Measurements from ENCODE around the gene MPHOSPH9.
"Not testable (repeated sequence)": the region's sequence is repeated elsewhere in the genome, so short reads cannot be mapped to it uniquely, and the experiment has no call there.

Gene MPHOSPH9

GRCh38 chr12:123227581-123228258 is 5.2 kb downstream of the MPHOSPH9 start:
- DNase-seq, result no peak

- DNase-seq, result no peak
Measured at GRCh38 chr12:123225443-123225842, 7.5 kb downstream of the MPHOSPH9 start.

DNA sequence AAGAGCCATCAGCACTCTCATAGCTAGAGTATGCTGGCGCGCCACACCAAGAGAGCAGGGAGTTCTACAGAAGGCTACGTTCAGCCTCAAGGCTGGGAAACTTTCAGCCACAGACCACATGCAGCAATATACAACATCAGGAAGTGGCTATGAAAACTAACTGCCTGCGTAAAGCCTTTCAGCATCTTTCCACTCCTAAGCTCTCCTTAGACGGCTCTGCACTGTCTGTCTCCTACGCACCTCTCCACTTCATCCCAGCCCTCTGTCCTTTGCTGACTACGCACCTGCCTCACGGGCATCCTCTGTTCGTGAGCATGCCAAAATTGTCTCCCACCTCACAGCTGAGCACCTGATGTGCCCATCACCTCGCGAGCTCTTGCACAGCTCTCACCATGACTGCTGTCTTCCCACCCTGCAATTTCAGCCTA is 9.7 kb downstream of the MPHOSPH9 start:
- no peak for DNase-seq

DNA sequence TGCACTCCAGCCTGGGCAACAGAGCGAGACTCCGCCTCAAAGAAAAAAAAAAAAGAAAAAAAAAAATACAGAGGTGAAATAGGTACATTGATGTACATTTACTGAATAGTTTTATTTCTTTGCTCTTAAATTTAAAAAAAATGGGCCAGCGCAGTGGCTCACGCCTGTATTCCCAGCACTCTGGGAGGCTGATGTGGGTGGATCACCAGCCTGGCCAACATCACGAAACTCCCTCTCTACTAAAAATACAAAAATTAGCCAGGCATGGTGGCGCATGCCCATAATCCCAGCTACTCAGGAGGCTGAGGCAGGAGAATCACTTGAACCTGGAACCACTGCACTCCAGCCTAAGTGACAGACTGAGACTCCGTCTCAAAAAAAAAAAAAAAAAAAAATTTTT is 25.1 kb downstream of the MPHOSPH9 start:
- DNase-seq, result not testable (repeated sequence)

GRCh38 chr12:123206794-123207193 is 26.1 kb downstream of the MPHOSPH9 start:
- DNase-seq, result not testable (repeated sequence)

DNA sequence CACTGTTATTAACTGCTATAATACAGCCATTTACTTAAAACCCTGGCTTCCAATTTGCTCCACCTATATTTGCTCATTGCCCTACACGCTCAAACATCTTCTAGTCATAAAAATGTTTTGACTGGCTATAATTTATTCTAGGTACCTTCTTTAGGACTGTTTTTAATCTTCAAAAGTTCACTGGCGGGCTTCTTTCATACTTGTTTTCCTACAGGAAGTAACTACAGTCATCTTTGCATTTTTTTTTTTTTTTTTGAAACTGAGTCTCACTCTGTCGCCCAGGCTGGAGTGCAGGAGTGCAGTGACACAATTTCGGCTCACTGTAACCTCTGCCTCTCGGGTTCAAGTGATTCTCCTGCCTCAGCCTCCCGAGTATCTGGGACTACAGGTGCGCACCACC is 32.5 kb downstream of the MPHOSPH9 start:
- no peak for DNase-seq

- DNase-seq, result no peak
Measured at GRCh38 chr12:123199936-123200335, 33.0 kb downstream of the MPHOSPH9 start.

- DNase-seq, result no peak
Measured at GRCh38 chr12:123187637-123188036, 45.3 kb downstream of the MPHOSPH9 start.

DNA sequence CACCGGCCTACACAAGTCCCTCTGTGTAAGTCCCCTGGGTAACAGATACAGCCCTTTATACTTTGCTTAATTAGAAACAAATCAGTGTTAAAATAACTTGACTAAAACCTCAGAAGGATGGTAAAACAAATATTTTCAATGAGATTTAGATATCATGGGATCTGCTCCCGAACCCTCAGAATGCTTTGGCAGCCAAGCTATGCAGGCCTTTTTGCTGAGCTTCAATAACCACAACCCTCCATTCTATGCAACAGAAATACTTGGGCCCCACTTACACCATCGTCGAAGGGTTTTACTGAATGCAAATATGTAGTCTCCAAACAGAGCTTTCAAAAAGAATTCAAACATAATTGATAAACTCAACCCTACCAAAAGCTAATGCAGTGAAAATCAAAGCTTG is 52.8 kb downstream of the MPHOSPH9 start:
- no peak for DNase-seq

DNA sequence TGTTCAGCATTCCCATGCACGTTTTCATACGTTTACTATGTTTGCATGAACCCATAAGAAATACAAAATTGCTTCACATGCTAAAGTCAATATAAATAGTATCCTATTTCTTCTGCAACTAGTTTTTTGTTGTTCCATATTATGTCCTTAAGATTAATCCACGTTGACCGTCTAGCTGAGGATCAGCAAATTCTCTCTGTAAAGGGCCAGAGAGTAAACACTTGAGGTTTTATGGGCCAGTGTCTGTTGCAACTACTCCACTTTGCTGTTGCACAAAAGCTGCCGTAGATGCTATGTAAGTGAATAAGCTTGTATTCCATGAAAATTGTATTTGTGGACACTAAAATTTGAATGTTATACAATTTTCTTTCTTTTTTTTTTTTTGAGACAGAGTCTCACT is 61.0 kb downstream of the MPHOSPH9 start:
- DNase-seq, result no peak

DNA sequence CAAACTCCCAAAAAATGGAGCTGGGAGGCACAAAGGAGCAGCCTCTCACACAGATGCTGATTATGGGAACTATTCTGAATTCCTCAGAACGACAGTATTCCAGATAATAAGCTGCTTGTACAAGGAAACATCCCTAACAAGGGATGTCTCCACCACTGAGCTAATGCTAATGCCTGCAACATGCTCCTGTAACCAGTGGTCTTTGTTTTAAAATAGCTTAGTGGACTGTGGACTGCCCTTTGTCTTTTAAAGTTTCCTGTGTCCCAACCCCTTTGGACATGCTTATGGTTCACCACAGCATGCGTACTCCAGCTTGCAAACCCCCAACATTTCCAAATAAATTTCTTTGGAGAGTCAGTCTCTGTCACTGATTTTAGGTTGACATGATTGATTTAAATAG is 65.6 kb downstream of the MPHOSPH9 start:
- no peak for DNase-seq

- no peak for DNase-seq
Measured at GRCh38 chr12:123165537-123165936, 67.4 kb downstream of the MPHOSPH9 start.

DNA sequence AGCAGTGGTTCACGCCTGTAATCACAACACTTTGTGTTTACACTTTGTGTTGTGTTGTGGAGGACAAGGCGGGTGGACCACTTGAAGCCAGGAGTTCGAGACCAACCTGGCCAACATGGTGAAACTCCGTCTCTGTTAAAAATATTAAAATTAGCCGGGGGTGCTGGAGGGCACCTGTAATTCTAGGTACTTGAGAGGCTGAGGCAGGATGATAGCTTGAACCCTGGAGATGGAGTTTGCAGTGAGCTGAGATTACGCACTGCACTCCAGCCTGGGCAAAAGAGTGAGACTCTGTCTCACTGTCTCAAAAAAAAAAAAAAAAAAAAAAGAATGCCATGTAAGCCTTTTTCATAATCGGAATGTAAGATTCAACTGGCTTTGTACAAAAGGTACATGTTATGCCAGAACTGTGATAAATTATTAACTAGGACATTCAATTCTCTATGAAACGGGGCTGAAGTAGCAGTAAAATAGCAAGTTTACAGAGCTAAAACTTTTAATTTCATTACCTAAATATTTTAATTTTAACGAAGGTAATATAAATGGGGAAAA is 68.2 kb downstream of the MPHOSPH9 start:
- no peak for DNase-seq

DNA sequence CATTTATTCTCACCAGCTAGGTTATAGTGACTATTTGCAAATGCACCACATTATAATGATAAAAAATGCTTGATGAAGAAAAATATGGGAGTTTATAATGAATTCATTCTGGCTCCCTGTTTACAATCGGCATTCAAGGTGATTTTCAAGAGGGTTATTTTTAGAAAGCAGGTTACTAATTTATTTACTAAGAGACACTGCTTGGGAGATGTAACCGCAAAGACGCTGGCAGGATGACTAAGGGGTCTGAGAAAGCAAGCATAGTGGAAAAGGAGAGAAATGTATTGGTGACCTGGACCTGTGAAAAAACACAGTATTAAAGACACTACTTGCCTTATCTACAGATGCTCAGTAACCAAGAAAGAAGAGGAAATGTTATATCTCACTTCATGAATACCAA is 68.7 kb downstream of the MPHOSPH9 start:
- no peak for DNase-seq

GRCh38 chr12:123163227-123163626 is 69.7 kb downstream of the MPHOSPH9 start:
- DNase-seq, result no peak

DNA sequence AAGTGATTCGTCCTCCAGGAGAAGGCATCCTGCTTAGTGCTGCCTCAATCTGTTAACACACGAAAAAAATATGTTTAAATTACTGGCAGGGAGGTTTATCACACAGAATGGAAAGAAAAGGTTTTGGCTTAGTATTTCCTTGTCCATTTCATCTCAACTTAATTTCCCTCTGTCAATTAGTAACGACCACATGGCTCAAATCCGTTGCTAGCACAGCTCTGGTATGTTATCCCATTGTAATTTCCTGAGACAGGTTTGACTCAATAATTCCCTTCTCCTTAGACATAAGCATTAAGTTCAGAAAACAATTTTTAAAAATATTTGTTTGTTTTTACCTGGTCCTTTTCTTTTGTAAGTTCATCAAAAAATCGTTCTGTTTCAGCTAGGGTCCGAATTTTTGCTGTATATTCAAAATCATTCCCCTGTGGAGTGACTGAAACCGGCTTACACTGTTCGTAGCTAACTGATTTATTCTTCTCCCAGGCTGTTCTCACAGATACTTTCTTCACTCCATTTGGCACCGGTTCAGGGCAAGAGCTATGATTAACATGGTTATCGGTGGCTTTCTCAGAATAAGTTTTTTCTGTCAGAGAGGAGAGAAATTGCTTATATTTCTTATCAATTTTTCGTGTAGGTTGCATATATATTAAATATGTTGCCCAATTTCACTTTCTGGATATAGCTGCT is 72.0 kb downstream of the MPHOSPH9 start:
- DNase-seq, result no peak

DNA sequence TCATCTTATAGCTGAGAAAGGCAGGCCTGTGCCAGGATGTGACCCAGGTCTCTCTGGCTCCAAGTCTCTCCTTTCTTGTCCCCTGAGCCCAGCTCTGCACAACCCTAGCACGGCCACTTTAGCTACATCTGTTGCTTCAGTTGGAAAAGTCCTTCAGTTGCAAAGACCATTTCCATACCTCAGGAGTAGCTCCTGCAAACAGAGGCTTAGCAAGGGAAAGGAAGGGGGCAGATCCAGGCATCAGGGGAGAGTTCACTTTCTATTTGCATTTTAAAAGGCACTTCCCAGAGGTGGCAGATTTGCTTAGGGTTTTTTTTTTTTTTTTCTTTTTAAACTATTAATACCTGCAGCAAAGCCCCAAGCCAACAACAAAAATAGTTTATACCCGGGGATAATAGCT is 79.0 kb downstream of the MPHOSPH9 start:
- no peak for DNase-seq

- no peak for DNase-seq
Measured at GRCh38 chr12:123152833-123153232, 80.1 kb downstream of the MPHOSPH9 start.

DNA sequence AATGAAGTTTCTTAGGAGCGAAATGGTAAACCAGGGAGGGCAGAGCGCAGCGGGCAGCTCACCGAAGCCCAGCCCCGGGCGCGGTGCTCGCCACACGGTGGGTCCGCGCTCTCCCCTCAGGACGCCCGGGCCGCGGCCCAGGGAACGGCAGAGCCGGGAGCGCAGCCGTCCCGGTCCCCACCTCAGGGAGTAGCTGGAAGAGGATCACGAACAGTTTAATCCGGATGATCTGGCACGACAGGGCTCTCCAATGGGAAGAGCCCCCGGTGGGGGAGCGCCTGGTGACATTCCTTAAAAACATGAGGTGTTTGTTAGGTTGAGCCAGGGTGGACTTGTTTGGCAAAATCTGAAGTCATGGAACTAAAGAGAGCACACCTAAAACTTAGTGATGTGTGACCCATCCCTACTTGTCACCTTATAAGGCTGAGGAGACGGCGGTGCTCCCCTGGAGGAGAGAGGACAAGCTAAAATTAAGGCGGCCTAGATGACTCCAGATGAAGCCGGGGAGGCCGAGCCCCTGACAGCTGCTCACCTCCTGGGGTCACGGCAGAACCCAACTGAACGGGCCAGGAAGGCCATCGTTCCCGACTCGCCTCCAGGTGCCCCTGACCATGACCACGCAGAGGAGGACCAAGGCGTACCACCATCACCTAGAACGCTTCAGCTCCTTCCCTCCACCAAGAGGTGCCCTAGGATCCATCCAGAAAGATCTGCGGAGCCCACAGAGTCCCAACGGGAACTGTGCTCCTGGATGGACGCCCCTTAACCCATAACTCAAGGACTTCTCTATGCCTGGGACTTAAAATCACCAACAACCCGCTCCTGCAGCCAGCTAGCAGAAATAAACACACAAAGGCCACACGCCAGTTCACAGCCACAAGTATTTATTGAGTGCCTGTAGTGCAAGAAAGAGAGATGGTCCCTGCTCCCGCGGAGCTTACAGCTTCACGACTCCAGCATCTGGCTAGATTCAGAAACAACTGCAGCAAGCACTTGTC is 81.2 kb downstream of the MPHOSPH9 start:
- DNase-seq, result no peak

- DNase-seq, result peak; percentile 80
Measured at GRCh38 chr12:123150744-123151456, 82.0 kb downstream of the MPHOSPH9 start, which contains the start of gene PITPNM2. Gene PITPNM2 (minus strand): TSS chr12:123151090. CDS start chr12:123034590, 116,500 bp downstream.

DNA sequence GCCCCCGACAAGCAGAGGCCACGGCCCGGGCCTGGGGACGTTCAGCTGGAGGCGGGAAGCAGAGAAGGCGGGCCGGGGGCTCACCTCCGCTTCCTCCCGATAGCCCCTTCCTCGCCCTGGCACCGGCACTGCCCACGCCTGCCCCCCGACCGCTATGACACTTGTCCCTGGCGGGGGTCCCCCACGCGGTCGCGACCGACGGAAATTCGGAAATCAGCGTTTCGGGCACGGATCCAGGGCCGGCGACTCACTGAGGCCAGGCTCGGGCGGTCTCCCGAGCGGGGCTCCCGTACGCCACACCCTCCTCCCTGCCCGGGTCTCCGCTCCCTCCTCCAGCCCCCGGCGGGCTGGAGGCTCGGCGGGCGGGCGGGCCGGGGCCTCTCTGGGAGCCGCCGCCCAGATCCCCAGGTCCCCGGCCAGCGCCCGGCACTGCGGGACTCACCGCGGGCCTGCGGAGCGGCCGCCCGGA is 82.6 kb downstream of the MPHOSPH9 start:
- DNase-seq, result peak; percentile 44
